NCI-H748 (cell line): Measurements from ENCODE around the gene PMPCA.

Source experiments
- DNase-seq: peaks from one replicate; lab custom pipeline; 2025; ENCODE audit not compliant: unreplicated experiment; lab: John Stamatoyannopoulos, UW

PMPCA gene

GRCh38 chr9:136410500-136411287 is at the start of gene PMPCA, which contains the start of gene ENTR1:
PMPCA (plus strand) TSS chr9:136410658; CDS start chr9:136410669, 11 bp downstream.
ENTR1 (minus strand) TSS chr9:136410614; CDS start chr9:136410397, 217 bp downstream.
- DNase-seq, result peak; percentile 88

GRCh38 chr9:136361047-136361753 is 49.3 kb upstream of the PMPCA start:
- no peak for DNase-seq

GRCh38 chr9:136361754-136362449 is 48.6 kb upstream of the PMPCA start:
- no peak for DNase-seq

- no peak for DNase-seq
These were observed 48.0 kb upstream of the PMPCA start for GRCh38 chr9:136362450-136362784.

DNA sequence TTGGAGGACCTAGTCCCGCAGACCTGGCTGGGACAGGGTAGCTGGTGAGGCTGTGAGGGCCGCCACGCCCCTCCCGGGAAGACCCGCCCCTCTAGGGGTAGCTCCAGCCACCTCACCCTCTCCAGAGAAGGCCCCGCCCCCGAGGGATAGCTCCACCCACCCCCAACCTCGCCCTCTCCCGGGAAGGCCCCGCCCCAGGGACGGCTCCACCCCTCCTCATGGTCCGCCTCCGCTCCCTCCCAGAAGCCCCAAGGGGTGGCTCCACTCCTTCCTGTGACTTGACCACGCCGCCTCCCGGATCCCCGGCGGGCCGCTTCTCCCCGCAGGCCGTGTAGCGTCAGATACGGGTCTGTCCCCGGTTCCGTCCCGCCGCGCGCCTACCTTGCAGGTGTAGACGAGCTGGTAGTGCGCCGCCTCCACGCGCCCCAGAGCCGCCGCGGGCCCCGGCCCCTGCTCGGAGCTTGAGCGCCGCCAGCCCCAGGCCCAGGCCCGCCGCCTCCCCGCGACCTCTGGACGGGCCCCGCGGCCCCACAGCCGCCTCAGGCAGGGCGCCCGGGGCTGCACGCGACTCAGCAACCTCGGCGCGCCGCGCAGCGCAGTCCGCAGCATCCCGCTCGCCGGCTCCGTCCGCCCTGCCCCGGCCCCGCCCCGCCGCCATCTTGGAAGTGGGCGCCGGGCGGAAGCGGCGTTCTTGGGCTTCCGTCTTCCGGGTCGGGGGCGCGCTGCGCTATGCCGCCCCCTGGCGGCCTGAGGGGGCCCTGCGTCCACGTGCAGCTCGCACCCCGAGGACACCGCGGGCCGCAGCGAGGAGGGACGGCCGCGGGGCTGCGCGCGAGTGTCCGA is 47.1 kb upstream of the PMPCA start, which contains the start of gene DNLZ:
Gene DNLZ, minus strand, starts transcription at position 639 of the 843 bp plus-strand sequence. Its CDS starts 30 bp downstream, at position 609.
- peak; percentile 92 for DNase-seq

- peak; percentile 35 for DNase-seq
These were observed 46.3 kb upstream of the PMPCA start for GRCh38 chr9:136363949-136364748.

- peak; percentile 46 for DNase-seq
These were observed 45.3 kb upstream of the PMPCA start for GRCh38 chr9:136364942-136365774.

- no peak for DNase-seq
These were observed 44.7 kb upstream of the PMPCA start for GRCh38 chr9:136365775-136366222.

- DNase-seq, result no peak
These were observed 43.6 kb upstream of the PMPCA start for GRCh38 chr9:136366826-136367225.

- peak; percentile 19 for DNase-seq
These were observed 42.9 kb upstream of the PMPCA start for GRCh38 chr9:136367296-136368145.

DNA sequence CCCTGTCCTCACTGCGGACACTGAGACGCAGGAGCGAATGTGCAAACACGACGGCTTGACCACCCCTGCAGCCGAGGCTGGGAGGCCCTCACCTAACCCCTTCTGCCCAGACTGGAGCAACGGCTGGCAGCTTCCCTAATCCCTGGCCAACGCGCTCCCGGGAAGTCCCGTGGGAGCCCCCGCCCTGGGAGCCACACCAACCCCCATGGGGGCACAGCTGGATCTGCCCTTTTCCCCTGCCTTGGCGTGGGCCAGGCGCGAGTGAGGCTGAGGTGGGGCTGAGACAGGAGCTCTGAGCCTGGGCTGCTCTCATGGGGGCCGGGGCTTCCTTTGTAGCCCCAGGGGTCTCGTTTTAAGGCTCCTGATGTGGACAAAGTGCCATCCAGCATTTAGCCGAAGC is 42.3 kb upstream of the PMPCA start:
- DNase-seq, result no peak

DNA sequence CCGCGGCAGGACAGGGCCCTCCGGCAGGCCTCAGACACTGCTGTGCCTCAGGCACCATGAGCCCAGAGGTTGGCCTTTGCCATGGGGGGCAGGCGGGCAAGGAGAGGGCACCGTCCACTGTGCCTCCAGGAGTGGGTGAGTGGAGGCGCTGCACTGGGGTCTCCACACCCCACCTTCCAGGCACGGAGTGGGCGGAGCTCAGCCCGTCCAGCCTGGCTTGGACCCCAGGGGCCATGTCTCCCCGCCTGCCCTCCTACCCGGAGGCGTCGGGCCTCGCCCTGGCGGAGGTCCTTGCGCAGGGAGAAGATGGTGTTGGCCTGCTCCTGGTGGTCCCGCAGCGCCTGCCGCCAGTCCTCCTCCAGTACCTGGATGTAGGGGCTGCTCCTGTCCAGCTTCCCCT is 40.4 kb upstream of the PMPCA start:
- DNase-seq, result no peak

GRCh38 chr9:136370687-136371532 is 39.5 kb upstream of the PMPCA start:
- DNase-seq, result no peak

- DNase-seq, result no peak
These were observed 39.0 kb upstream of the PMPCA start for GRCh38 chr9:136371533-136371880.

- DNase-seq, result no peak
These were observed 38.5 kb upstream of the PMPCA start for GRCh38 chr9:136372006-136372405.

- peak; percentile 15 for DNase-seq
These were observed 37.7 kb upstream of the PMPCA start for GRCh38 chr9:136372561-136373299.
